OCI-LY1 (cell line): ENCODE measurements around the gene PPM1F.

Experiments
- H2AFZ ChIP-seq: fragments of 200-600 bp; sonication (generic), shearing (Covaris generic); 2 replicates; pipeline ENCODE4 v1.6.0; 2014; ENCODE audit warnings: antibody characterized with exemption, mild to moderate bottlenecking, low read length
- H3F3A ChIP-seq: fragments of 200-600 bp; sonication (generic), shearing (Covaris generic); 2 replicates; pipeline ENCODE4 v1.6.0; 2014; ENCODE audit warnings: mild to moderate bottlenecking, antibody characterized with exemption, low read length, moderate library complexity; ENCODE audit not compliant: insufficient read depth
- H3K27ac ChIP-seq: fragments of 200-600 bp; sonication (generic); 2 replicates; pipeline ENCODE4 v1.5.1; 2014; ENCODE audit warnings: low read length, mixed run types, mild to moderate bottlenecking, low read depth; ENCODE audit not compliant: poor library complexity, severe bottlenecking
- H3K27me3 ChIP-seq: fragments of 200-600 bp; sonication (generic); 2 replicates; pipeline ENCODE4 v1.6.0; 2014; ENCODE audit warnings: antibody characterized with exemption, mild to moderate bottlenecking, low read length, moderate library complexity; ENCODE audit not compliant: insufficient read depth
- H3K36me3 ChIP-seq: fragments of 200-600 bp; sonication (generic); 2 replicates; pipeline ENCODE4 v1.6.1; 2014; ENCODE audit warnings: mild to moderate bottlenecking, antibody characterized with exemption, low read length, moderate library complexity, mixed read lengths; ENCODE audit not compliant: insufficient read depth
- H3K4me1 ChIP-seq: fragments of 200-600 bp; sonication (generic); 2 replicates; pipeline ENCODE4 v1.5.1; 2014; ENCODE audit warnings: mild to moderate bottlenecking, low read length, moderate library complexity; ENCODE audit not compliant: insufficient read depth, severe bottlenecking
- H3K4me2 ChIP-seq: fragments of 200-600 bp; sonication (generic), shearing (Covaris generic); 2 replicates; pipeline ENCODE4 v1.6.1; 2014; ENCODE audit warnings: low read length
- H3K4me3 ChIP-seq: fragments of 200-600 bp; sonication (generic); 2 replicates; pipeline ENCODE4 v1.5.1; 2014; ENCODE audit warnings: low read length, low read depth, mild to moderate bottlenecking, mixed read lengths; ENCODE audit not compliant: poor library complexity, severe bottlenecking
- H3K79me2 ChIP-seq: fragments of 200-600 bp; shearing (Covaris generic); 2 replicates; pipeline ENCODE4 v1.6.1; 2016; ENCODE audit warnings: mixed run types, low read length, mixed read lengths; ENCODE audit not compliant: insufficient read depth
- H3K9ac ChIP-seq: fragments of 200-600 bp; sonication (generic), shearing (Covaris generic); 2 replicates; pipeline ENCODE4 v1.6.1; 2014; ENCODE audit warnings: mild to moderate bottlenecking, low read length, mixed read lengths
- H3K9me2 ChIP-seq: fragments of 200-600 bp; sonication (generic), shearing (Covaris generic); 2 replicates; pipeline ENCODE4 v1.6.1; 2014; ENCODE audit warnings: low read depth, mild to moderate bottlenecking, low read length, mixed read lengths
- H3K9me3 ChIP-seq: fragments of 200-600 bp; shearing (Covaris generic); 2 replicates; pipeline ENCODE4 v1.6.1; 2014; ENCODE audit warnings: low read length, mixed read lengths
- H4K20me1 ChIP-seq: fragments of 200-600 bp; sonication (generic), shearing (Covaris generic); 2 replicates; pipeline ENCODE4 v1.6.0; 2016; ENCODE audit warnings: mild to moderate bottlenecking, low read length; ENCODE audit not compliant: insufficient read depth
- CTCF ChIP-seq: fragments of 200-600 bp; sonication (generic), shearing (Covaris generic); IDR thresholded peaks from 2 replicates; pipeline ENCODE4 v1.5.1; 2017; ENCODE audit warnings: mild to moderate bottlenecking, antibody characterized with exemption, low read length, moderate library complexity, mixed read lengths
- EZH2 ChIP-seq: fragments of 200-600 bp; sonication (generic), shearing (Covaris generic); IDR thresholded peaks from 2 replicates; pipeline ENCODE4 v1.8.0; 2017; ENCODE audit warnings: borderline replicate concordance, mixed run types, mild to moderate bottlenecking, antibody characterized with exemption, low read length, moderate library complexity, mixed read lengths

The PPM1F gene

GRCh38 chr22:21968452-21969129 lies 15.9 kb upstream of the PPM1F start:
- Histone ChIP-seq H3K4me2 (no peak overlapping the region), H3K4me3 (no peak overlapping the region), H3K27me3 (no peaks in the 10 kb centered on the region), H3K9me3 (no peaks in the 10 kb centered on the region), H3K9me2 (no peaks in the 10 kb centered on the region), H3K4me1 (no peaks in the 10 kb centered on the region), H3K9ac (no peak overlapping the region), H3K27ac (no peak overlapping the region), H4K20me1 (no peaks in the 10 kb centered on the region), H3F3A (no peaks in the 10 kb centered on the region), H3K79me2 (no peaks in the 10 kb centered on the region), H3K36me3 (peaks cover 94% of the 10 kb centered on the region), H2AFZ (no peak overlapping the region)
- TF ChIP-seq EZH2, result no peak
- TF ChIP-seq CTCF, result no peak

- H3F3A ChIP-seq, result no peaks in the 10 kb centered on the region
- H4K20me1 ChIP-seq, result no peaks in the 10 kb centered on the region
- H3K9me2 ChIP-seq, result no peaks in the 10 kb centered on the region
- peaks cover 93% of the 10 kb centered on the region for H3K36me3 ChIP-seq
- H3K4me2 ChIP-seq, result no peak overlapping the region
- H3K9me3 ChIP-seq, result no peaks in the 10 kb centered on the region
- TF ChIP-seq EZH2 (no peak), CTCF (no peak)
- no peaks in the 10 kb centered on the region for H3K4me1 ChIP-seq
- H3K79me2 ChIP-seq, result no peaks in the 10 kb centered on the region
- H3K9ac ChIP-seq, result no peak overlapping the region
- H3K4me3 ChIP-seq, result no peak overlapping the region
- H3K27me3 ChIP-seq, result no peaks in the 10 kb centered on the region
- H3K27ac ChIP-seq, result no peak overlapping the region
- no peak overlapping the region for H2AFZ ChIP-seq
These were observed 15.1 kb upstream of the PPM1F start for GRCh38 chr22:21967693-21968271.

GRCh38 chr22:21966643-21967516 lies 14.2 kb upstream of the PPM1F start:
- H3K4me1 ChIP-seq, result no peaks in the 10 kb centered on the region
- H3K9me2 ChIP-seq, result no peaks in the 10 kb centered on the region
- no peak overlapping the region for H3K4me2 ChIP-seq
- TF ChIP-seq EZH2 (no peak), CTCF (no peak)
- H3K9ac ChIP-seq, result no peak overlapping the region
- no peaks in the 10 kb centered on the region for H3F3A ChIP-seq
- no peak overlapping the region for H3K4me3 ChIP-seq
- peaks cover 94% of the 10 kb centered on the region for H3K36me3 ChIP-seq
- no peaks in the 10 kb centered on the region for H4K20me1 ChIP-seq
- H3K79me2 ChIP-seq, result no peaks in the 10 kb centered on the region
- H3K9me3 ChIP-seq, result no peaks in the 10 kb centered on the region
- no peak overlapping the region for H2AFZ ChIP-seq
- no peaks in the 10 kb centered on the region for H3K27me3 ChIP-seq
- H3K27ac ChIP-seq, result no peak overlapping the region
